HG03039 (cell line): ENCODE measurements around the gene TMEM132D.

Experiments
- ATAC-seq: cut with Tn5 transposase; IDR thresholded peaks from one replicate; pipeline ENCODE4 v1.9.1; 2021; ENCODE audit warnings: mild to moderate bottlenecking, moderate library complexity; ENCODE audit not compliant: unreplicated experiment

Gene TMEM132D

DNA sequence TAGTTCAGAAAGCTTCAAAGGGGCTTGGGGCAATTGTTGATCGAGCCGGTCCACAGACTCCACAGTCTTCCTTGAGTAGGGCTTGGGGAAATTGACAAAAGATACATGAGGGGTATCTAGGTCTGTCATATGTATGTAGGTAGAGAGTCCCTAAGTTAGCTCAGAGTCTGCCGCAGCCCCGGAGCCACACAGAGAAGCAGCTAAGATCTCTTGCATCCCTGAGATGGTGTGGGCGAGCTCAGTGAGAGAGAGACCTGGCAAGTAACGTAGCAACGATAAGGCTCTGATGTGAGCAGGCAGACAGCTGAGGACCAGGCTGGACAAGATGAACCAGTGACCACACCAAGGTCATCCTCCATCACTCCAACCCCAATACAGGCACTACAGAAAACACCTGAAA lies 297.6 kb downstream of the TMEM132D start:
- no peak for ATAC-seq

GRCh38 chr12:129605666-129606065 lies 298.2 kb downstream of the TMEM132D start:
- ATAC-seq: no peak

- no peak for ATAC-seq
Measured at GRCh38 chr12:129604506-129604905, 299.3 kb downstream of the TMEM132D start.

DNA sequence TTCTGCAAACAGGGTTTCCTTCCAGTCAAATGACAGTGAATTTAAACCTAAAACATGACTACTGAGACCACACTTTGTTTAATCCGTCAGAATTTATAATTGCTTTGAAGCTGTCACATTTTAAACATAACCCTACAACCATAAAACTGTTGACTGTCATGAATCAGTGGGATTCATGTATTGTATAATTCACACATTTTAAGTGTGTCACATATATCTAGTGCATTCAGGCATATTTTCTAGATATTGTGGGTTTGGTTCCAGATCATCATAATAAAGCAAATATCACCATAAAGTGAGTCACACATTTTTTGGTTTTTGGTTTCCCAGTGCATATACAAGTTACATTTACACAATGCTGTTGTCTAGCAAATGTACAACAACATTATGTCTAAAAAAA lies 304.4 kb downstream of the TMEM132D start:
- ATAC-seq: no peak

DNA sequence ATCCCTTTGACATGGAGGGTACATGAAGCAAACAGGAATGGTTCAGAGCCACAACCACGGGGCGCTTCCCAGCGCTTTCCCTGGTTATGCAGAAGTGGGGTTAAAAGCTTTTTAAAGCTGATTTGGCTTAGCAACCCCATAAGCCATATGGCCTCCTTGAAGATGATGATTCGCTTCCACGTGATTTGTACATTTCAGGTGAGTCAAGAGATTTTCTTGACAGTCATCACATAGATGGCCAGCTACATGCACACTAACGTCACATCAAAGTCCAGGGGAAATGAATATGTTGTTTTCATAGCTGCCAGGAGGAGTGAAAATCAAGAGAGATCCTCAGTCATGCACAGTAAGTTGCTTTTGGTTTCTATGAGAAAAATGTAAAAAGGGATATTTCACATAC lies 309.7 kb downstream of the TMEM132D start:
- no peak for ATAC-seq

- no peak for ATAC-seq
Measured at GRCh38 chr12:129592449-129592848, 311.4 kb downstream of the TMEM132D start.

DNA sequence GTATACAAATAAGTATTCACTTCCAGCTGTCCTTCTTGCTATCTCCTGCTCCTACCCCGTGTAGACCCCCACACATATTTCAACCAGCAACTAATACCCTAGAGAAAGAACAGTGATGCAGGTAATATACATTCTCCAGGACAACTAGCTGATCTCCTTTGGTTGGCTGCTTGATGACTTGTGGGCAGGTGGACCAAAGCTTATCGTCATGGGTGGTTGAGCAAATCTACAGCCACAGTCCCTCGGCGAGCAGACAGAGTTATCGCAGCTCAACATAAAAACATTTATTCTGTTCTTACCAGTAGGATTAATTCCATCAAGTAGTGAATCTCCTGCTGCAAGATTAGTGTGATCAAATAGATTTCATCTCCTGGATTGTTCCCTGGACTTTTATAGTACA lies 314.3 kb downstream of the TMEM132D start:
- no peak for ATAC-seq

DNA sequence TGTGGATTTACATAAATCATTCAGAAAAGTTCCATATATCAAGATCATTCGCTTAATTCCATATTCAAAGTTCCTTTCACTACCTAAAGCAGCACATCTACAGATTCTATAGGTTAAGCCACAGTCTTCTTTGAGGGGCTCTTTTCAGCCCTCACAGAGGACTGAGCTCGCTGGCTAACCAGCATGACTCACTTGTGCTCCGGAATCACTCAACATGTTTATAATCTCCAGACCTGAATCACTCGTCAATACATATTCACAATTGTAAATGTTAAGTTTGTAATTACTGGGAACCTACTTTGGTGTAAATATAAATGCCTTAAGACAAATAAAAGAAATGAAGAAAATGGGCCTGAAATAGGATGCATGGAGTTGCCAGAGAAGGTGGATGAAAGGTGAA lies 315.7 kb downstream of the TMEM132D start:
- no peak for ATAC-seq

- ATAC-seq: no peak
Measured at GRCh38 chr12:129585296-129585695, 318.5 kb downstream of the TMEM132D start.

DNA sequence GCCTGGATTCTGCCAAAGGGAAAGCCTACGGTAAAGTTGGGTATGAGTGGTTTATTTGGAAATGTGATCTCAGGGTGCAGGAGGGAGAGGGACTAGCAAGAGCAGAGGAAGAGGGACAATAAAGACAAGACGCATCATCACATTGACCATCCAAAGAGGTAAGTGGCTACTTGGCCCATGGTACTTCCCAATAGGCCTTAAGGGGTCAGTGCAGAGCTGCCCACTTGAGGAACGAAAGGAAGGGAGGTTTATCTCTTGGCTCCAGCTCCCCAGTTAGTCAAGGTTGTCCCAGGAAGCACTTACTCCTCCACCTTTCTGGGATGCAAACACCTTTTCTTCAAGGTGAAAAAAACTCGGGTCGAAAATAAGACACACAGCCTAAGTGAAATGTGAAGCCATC lies 323.9 kb downstream of the TMEM132D start:
- ATAC-seq: no peak

GRCh38 chr12:129571901-129572494 lies 331.8 kb downstream of the TMEM132D start:
- ATAC-seq: no peak

GRCh38 chr12:129570796-129571400 lies 332.9 kb downstream of the TMEM132D start:
- no peak for ATAC-seq

DNA sequence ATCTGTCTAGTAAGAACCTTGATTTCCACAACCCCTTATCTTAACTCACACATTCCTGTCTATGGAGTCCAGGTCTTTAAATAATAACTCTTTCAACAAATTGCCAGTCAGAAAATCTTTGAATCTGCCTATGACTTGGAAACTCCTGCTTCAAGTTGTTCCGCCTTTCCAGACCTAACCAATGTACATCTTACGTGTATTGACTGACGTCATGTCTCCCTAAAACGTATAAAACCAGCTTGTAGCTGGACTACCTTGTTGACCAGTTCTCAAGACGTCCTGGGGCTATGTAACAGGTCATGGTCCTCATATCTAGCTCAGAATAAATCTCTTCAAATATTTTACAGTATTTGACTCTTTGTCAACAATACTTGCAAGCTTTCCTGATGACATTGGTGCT lies 337.0 kb downstream of the TMEM132D start:
- ATAC-seq: no peak

- no peak for ATAC-seq
Measured at GRCh38 chr12:129564768-129565167, 339.1 kb downstream of the TMEM132D start.

DNA sequence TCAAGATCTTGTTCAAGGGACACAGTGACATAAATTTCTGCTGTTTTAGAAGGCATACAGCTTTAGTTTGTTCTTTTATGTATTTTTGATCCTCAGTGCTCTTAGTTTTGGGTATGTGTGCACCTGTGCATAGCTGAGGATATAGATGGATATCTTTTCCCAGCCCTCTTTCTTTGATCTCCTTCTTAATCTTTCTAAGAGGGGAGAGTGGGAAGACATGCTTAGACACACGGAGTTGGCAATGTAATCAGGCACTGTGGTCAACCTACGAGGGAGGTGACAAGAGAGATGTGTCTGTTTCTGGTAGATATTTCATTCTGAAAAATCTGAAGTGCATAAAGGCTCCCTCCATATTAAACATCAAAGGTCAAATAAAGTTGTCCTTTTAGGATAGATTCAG lies 340.6 kb downstream of the TMEM132D start:
- no peak for ATAC-seq

GRCh38 chr12:129561304-129561703 lies 342.5 kb downstream of the TMEM132D start:
- ATAC-seq: no peak

- no peak for ATAC-seq
Measured at GRCh38 chr12:129559776-129560175, 344.0 kb downstream of the TMEM132D start.

DNA sequence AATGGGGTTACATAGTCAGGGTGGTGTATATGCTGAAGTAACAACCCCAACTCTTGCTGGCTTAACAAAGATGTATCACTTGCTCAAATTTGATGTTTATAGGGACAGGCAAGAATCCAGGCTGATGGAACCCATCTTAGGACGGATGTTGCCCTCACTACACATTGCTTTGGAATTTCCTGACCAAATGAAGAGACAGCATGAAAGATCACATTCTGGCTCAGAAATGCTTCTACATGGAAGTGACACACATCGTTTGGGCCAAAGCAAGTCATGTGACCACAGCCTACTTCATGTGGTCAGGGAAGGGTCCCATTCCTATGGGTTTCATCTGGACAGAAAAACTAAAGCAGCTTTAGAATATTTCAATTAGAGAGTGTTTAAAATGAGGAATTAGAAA lies 345.8 kb downstream of the TMEM132D start:
- no peak for ATAC-seq

DNA sequence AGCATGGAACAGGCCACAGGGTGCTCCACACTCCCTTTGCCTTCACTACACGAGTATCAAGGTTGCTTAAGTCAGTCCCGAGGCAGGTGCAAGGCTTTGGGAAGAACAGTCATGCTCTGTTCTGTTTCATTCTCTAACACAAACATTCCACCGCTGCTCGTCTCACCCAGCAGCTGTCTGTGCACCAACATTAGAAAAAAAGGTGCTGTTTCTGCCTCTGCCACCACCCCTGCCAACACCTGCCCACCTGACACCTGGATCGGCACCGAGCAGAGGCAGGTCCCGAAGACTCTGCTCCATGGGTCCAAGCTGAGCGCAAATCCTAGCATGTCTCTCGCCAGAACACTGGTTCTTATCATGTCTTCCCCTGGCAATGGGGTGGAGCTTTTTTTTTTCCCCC lies 347.7 kb downstream of the TMEM132D start:
- ATAC-seq: no peak

GRCh38 chr12:129552996-129553750 lies 350.7 kb downstream of the TMEM132D start:
- no peak for ATAC-seq

DNA sequence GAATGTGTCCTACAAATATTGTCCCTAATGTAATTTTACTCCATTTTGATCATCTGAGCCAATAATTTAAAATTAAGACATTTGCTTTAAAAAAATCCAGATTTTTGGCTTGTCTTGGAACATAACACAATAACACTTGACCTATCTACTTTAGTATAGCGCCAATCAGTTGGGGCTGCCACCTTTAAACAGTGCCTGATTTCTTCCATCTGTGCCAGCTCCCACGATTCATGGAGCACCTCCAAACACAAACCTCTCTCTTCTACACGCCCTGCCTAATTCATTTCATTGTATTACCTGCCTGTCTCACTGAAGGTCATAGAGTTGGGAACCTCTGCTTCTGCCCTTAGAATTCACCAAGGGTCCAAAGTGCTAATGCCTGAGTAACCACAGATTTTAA lies 352.4 kb downstream of the TMEM132D start:
- no peak for ATAC-seq

DNA sequence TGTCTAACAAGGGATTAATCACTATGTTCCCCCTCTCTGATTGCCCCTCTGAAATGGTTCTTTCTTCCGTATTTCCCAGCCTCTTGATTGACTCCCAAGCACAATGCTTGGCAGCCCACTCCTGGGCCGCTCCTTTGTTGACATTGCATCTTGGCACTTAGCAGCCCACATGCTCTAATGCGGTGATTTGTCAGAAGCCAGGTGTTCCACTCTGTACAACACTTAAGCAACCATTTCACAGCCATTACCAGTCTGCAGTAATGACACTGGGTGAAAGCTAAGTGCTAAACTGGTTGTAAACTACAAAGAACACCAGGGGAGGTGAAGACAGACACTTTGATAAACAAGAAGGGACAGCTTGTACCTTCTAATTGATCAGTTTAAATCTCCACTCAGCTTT lies 353.5 kb downstream of the TMEM132D start:
- ATAC-seq: no peak
